ENCODE data around the gene TCEANC2. TPM values are rescaled to one million over a fixed set of nuclear protein-coding genes. Genes with fewer than 3 reads are reported as not detected.
A peak's percentile ranks its signal among the peaks of the same experiment; 100 is the strongest.

The TCEANC2 gene
- total and polyA plus RNA-seq, 7 donors = 2.3 to 10.4 (median 5.7) TPM

DNA sequence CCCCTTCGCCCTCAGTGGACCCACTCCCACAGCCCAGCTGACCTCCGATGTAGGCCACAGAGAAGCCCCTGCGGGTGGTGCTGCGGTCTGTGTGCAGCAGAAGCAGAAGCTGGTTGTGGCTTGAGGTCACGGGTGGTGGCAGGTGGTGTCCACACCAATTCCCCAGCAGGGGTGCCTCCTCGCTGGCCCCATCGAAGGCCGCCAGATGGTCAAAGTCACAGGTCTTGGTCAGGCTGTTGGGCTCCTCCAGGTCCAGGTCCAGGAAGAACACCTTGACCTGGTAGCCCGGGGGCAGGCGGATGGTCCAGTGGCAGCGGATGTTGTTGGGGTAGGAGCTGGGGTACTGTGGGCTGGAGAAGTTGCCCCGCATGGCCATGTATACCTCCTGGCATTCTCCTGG lies 86.3 kb downstream of the TCEANC2 start:
- Histone ChIP-seq H3K36me3 (ENCODE audit: insufficient read depth in 1 of 2, low read depth in 1 of 2) (no peaks in the 10 kb centered on the region), H3K27me3 (ENCODE audit: insufficient read depth in 3 of 3, low read length in 2 of 3) (no peaks in the 10 kb centered on the region), H3K27ac (no peak overlapping the region), H3K4me3 (no peak overlapping the region), H3K4me1 (no peaks in the 10 kb centered on the region), H3K9me3 (no peaks in the 10 kb centered on the region)
- TF ChIP-seq, protein P1, sequence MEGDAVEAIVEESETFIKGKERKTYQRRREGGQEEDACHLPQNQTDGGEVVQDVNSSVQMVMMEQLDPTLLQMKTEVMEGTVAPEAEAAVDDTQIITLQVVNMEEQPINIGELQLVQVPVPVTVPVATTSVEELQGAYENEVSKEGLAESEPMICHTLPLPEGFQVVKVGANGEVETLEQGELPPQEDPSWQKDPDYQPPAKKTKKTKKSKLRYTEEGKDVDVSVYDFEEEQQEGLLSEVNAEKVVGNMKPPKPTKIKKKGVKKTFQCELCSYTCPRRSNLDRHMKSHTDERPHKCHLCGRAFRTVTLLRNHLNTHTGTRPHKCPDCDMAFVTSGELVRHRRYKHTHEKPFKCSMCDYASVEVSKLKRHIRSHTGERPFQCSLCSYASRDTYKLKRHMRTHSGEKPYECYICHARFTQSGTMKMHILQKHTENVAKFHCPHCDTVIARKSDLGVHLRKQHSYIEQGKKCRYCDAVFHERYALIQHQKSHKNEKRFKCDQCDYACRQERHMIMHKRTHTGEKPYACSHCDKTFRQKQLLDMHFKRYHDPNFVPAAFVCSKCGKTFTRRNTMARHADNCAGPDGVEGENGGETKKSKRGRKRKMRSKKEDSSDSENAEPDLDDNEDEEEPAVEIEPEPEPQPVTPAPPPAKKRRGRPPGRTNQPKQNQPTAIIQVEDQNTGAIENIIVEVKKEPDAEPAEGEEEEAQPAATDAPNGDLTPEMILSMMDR (IDR thresholded peaks at IDR 0.05) = no peak
- WGBS, 3 donors = 96 to 100% (median 98%) methylated on average over 12 of the region's 12 CpGs
- ATAC-seq = no peak
- no peak for DNase-seq
- intact Hi-C loops (cut with DNase I) = loop anchor here in 1 of 2 donors (5.0 kb wide), 1 partner anchor 53 kb away; no protein-coding TSS in a partner anchor

DNA sequence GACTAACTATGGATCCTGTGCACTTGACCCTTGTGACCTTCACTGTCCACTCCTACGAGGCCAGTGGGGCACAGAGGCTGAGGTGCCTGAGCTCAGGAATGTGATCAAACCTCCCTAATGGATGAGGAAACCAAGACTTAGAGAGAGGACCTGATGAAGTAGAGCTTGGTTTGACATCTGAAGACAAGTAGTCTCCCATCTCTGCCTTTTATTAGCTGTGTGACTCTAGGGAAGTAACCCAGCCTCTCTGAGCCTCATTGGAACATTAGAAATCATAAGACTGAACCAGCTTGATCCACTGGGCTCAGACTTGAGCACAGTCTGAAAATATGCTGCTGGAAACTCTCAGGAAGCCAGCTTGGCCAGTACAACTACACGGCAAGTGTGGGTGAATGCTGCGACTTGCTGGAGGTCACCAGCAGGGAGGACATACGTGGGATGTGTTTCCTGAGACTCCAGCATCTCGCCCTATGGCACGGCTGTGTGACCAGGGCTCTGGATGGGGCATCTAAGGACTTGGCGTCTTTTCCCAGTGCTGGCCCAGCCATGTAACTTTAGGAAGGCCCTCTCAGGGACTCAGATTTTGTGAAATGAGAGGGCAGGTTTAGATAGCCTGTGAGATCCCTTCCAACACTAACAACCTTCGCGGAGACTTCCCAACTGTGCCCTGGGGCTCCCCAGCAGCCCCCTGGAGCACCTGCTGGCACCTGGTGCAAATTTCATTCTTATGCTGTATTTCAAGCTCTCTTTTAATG lies 88.9 kb downstream of the TCEANC2 start:
- ATAC-seq = peak in 2 of 4 donors; percentile 44 to 76

DNA sequence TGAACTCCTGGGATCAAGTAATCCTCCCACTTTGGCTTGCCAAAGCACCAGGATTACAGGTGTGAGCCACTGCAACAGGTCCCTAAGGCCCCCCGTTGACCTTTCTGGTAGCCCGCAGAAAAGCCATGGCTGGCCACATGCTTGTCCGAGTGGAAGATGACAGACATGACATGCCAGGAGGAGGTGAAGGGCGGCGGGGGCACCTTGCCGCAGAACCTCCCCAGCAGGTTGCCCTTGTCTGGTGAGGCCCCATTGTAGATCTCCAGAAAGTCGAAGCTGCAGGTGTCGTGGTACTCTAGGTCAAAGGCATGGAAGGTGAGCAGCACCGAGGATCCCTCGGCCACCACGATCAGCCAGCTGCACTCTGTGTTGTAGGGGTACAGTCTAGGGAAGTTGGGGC lies 91.0 kb downstream of the TCEANC2 start:
- intact Hi-C loops (cut with DNase I) = no loop called here
- H3K4me3 ChIP-seq = no peak overlapping the region
- TF ChIP-seq, protein P1 (IDR thresholded peaks at IDR 0.05) = no peak
- no peak overlapping the region for H3K27ac ChIP-seq
- no peaks in the 10 kb centered on the region for H3K27me3 ChIP-seq (ENCODE audit: insufficient read depth in 3 of 3, low read length in 2 of 3)
- ATAC-seq (no peak), DNase-seq (no peak)
- no peaks in the 10 kb centered on the region for H3K9me3 ChIP-seq
- no peaks in the 10 kb centered on the region for H3K36me3 ChIP-seq (ENCODE audit: insufficient read depth in 1 of 2, low read depth in 1 of 2)
- H3K4me1 ChIP-seq = no peaks in the 10 kb centered on the region
- 94 to 96% (median 96%) methylated on average over 11 of the region's 11 CpGs for WGBS, 3 donors

More for the DNA sequence above, 88.9 kb downstream of the TCEANC2 start:
- DNase-seq = no peak
- Histone ChIP-seq H3K4me1 (no peaks in the 10 kb centered on the region), H3K9me3 (no peaks in the 10 kb centered on the region), H3K27me3 (ENCODE audit: insufficient read depth in 3 of 3, low read length in 2 of 3) (no peaks in the 10 kb centered on the region), H3K27ac (no peak overlapping the region), H3K4me3 (no peak overlapping the region), H3K36me3 (ENCODE audit: insufficient read depth in 1 of 2, low read depth in 1 of 2) (no peaks in the 10 kb centered on the region)
- 32 to 63% (median 45%) methylated on average over 9 of the region's 9 CpGs for WGBS, 3 donors
- intact Hi-C loops (cut with DNase I) = no loop called here
- TF ChIP-seq, protein P1 (IDR thresholded peaks at IDR 0.05) = no peak

DNA sequence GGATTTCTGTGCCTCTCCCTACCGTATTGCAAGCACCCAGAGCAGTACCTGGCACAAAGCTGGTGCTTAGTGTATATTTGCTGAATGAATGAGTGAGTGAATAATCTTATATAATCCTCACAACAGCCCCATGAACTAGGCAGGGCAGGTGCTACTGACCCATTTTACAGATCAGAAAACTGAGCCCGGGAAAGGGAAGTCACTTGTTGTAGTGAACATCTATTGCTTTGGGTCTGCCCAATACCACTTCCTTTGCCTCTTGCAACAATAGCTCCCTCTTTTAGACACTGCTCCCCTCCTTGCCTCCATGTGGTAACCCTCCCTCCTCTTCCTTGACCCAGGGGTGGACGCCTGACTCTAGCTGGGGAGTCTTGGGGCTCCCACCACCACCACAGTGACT lies 96.3 kb downstream of the TCEANC2 start:
- H3K36me3 ChIP-seq (ENCODE audit: insufficient read depth in 1 of 2, low read depth in 1 of 2) = no peaks in the 10 kb centered on the region
- ATAC-seq (no peak), DNase-seq (no peak)
- TF ChIP-seq, protein P1 (IDR thresholded peaks at IDR 0.05) = no peak
- 91 to 100% (median 98%) methylated on average over 3 of the region's 3 CpGs for WGBS, 3 donors
- H3K27me3 ChIP-seq (ENCODE audit: insufficient read depth in 3 of 3, low read length in 2 of 3) = no peaks in the 10 kb centered on the region
- H3K4me1 ChIP-seq = peaks cover 15% of the 10 kb centered on the region
- H3K4me3 ChIP-seq = no peak overlapping the region
- H3K9me3 ChIP-seq = no peaks in the 10 kb centered on the region
- no peak overlapping the region for H3K27ac ChIP-seq
- intact Hi-C loops (cut with DNase I) = no loop called here
